Stimulated activated CD4-positive, alpha-beta T cell treated with anti-CD3 and anti-CD28 coated beads, Interleukin-4, amount 100 ng/mL, for 1 hour (primary cell): ENCODE results near the gene EEF1A2.
A peak's percentile ranks its signal among the peaks of the same experiment; 100 is the strongest.

Experiments used
- DNase-seq: peaks from one replicate; pipeline ENCODE4 v3.0.0-alpha.2; 2020

Gene EEF1A2

DNA sequence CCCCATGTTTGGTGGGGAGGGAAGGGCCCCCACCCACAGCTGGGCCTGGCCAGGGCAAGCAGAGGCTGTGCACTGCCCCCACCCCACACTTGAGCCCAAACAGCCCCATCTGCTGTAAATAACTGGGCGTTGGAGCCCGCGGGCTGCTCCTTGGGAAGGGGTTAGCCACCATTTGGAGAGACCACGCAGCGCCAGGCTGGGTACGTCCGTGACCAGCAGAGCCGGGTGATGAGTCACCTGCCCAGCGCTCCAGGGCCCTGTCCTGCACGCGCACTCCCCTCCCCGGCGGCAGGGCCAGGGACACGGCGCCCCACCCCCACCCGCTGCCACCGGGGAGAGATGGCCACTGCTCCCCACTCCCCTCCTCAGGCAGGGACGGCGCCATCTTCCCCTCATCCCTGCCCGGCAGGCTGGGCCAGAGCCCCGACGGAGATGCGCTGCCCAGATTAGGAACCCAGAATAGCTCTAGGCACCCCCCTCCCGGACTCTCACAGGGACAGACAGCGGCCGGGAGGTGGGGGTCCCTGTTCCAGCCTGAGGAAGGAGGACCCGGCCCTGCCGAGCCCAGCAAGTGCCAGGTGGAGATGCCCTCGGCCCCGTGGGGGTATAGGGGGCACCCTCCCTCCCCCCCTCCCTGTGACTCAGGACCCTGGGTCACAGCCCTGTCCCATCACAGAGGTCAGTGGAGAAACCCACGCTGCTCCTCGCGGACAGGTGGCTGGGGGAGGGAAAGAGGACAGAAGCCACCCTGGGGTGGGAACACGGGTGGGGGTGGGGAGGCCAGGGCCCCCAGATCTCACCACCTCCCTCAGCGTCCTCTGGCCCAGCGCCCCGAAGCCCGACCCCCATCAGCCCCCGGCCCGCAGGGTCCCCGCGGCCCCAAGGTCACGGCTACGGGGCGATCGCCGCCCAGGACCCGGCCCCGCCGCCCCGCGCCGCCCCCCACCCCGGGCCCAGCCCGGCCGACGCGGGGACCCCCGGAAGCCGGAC, 642 bp downstream of the EEF1A2 start:
- DNase-seq: no peak

DNA sequence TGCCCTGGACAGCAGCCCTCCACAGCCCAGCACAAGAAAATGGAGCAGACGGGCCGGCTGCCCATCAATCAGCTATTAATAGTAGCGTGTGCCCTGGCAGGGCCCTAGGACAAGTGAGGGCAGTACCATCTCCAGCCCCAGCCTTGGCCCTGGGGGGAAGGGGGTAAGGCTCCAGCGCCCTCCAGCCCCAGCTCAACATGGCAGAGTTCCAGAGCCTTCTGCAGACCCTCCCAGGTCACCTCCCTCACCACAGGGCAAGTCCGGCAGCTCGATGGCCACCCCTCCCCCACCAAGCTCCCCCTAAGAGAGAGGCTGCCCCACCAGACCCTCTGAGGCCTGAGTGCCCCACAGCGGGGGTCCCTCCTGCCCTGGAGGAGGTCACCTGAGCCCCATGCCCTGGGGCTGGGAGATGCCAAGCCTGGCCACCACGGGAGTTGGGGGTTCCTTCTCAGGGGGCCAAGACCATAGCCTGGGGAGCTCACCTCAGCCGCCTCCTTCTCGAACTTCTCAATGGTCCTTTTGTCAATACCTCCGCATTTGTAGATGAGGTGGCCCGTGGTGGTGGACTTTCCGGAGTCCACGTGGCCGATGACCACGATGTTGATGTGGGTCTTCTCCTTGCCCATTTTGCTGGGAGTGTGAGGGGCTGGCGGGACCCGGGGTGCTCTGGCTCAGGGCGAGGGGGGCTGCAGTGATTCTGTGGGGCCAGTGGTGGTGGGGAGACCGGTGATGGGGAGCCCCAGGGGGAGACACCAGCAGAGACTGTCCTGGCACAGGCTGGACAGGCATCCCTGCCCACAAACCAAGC, 1.5 kb downstream of the EEF1A2 start:
- no peak for DNase-seq

GRCh38 chr20:63496596-63497120, 2.2 kb downstream of the EEF1A2 start:
- DNase-seq: no peak

- peak; percentile 81 for DNase-seq
Measured at GRCh38 chr20:63495741-63496595, 2.9 kb downstream of the EEF1A2 start.

GRCh38 chr20:63495167-63495720, 3.6 kb downstream of the EEF1A2 start:
- no peak for DNase-seq

- no peak for DNase-seq
Measured at GRCh38 chr20:63494420-63495166, 4.3 kb downstream of the EEF1A2 start.

- no peak for DNase-seq
Measured at GRCh38 chr20:63494084-63494419, 4.8 kb downstream of the EEF1A2 start.

DNA sequence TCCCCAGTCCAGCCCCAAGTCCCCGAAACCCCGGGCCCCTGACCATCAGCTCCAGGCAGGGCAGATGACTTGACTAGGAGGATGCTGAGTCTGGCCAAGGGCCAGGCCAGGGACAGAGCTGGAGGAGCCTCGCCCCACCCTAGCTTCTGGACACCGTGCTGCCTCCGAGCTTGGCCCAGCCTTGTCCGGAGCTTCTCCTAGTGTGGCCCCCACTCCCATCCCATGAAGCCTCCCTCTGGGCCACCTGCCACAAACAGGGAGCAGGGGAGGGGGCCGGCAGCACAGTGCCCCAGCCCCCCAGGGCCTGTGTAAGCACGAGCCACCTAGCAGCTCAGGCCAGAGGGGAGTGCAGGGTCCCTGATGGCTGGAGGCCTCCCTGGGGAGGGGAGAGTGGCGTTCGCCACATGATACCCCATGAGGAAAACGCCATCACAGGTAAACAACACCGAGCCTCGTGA, 5.3 kb downstream of the EEF1A2 start:
- no peak for DNase-seq

GRCh38 chr20:63492982-63493381, 5.9 kb downstream of the EEF1A2 start:
- DNase-seq: no peak

- DNase-seq: no peak
Measured at GRCh38 chr20:63492518-63492917, 6.4 kb downstream of the EEF1A2 start.

DNA sequence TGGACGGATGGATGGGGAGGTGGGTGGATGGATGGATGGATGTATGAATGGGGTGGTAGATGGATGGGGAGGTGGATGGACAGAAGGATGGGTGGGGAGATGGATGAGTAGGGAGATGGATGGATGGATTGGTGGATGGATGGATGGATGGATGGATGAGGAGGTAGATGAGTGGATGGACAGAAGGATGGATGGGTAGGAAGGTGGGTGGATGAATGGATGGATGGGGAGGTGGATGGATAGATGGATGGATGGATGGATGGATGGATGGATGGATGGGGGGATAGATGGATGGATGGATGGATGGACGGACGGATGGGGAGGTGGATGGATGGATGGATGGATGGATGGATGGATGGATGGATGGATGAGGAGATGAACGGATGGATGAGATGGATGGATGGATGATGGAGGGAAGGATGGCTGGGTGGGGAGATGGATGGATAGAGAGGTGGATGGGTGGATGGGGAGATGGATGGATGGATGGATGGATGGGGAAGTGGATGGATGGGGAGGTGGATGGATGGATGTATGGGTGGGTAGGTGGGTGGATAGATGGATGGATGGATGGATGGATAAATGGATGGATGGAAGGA, 7.2 kb downstream of the EEF1A2 start:
- DNase-seq: no peak

- DNase-seq: no peak
Measured at GRCh38 chr20:63491078-63491477, 7.8 kb downstream of the EEF1A2 start.

DNA sequence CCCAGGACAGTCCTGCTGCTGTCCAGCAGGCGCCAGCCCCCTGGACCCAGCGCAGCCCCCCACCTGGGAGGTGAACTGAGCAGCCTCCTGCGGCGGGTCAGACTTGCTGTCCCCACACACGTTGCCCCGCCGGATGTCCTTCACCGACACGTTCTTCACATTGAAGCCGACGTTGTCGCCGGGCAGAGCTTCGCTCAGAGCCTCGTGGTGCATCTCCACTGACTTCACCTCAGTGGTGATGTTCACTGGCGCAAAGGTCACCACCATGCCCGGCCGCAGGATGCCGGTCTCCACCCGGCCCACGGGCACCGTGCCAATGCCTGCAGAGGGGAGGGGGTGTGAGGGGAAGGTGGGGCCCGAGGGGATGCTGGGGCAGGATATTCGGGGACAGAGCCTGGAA, 8.5 kb downstream of the EEF1A2 start:
- DNase-seq: no peak

- DNase-seq: no peak
Measured at GRCh38 chr20:63488315-63489251, 10.3 kb downstream of the EEF1A2 start.

DNA sequence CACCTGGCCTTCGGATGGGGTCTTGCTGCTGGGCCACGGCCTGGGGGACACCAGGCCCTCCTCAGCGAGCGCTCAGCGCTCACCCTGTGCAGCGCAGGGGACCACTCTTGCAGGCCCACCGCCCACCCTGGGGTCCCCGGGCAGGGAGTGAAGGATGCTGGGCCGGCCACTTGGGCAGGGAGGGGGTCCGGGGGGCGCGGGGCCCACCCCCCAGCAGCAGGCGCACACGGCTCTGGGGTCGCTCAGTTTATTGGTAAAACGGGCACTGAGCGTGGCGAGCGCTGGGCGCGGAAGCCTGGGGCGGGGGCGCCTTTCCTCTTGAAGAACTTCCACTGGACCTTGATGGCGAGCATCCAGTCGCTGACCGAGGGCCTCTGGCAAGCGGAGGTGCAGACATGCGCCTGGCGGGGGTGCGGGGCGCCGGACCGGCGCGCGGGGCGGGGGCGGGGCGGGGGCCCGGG, 11.1 kb downstream of the EEF1A2 start:
- no peak for DNase-seq

DNA sequence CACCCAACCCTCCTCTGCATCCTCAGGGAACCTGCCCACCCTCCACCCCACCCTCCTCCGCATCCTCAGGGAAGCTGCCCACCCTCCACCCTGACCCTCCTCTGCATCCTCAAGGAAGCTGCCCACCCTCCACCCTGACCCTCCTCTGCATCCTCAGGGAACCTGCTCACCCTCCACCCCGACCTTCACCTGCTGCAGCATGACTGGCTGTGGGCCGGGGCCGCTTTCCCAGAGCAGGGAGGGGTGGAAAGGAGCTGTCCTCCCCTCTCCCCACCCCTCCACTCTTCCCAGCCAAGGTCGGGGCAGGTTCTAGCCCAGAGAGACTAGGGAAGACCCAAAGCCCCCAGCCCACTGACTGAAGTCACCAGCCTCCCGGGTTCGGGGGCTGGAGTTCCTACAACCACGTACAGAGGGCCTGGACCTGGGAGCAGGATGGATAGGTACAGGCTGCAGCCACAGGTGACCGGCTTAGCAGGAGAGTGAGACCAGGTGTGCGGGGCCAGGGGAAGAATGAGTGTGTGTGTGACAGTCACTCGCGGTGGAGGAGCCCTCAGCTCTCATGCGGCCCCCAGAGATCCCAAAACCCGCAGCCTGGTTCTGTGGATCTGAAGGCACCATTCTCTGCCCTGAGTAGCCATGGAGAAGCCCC, 11.6 kb downstream of the EEF1A2 start:
- DNase-seq: no peak

DNA sequence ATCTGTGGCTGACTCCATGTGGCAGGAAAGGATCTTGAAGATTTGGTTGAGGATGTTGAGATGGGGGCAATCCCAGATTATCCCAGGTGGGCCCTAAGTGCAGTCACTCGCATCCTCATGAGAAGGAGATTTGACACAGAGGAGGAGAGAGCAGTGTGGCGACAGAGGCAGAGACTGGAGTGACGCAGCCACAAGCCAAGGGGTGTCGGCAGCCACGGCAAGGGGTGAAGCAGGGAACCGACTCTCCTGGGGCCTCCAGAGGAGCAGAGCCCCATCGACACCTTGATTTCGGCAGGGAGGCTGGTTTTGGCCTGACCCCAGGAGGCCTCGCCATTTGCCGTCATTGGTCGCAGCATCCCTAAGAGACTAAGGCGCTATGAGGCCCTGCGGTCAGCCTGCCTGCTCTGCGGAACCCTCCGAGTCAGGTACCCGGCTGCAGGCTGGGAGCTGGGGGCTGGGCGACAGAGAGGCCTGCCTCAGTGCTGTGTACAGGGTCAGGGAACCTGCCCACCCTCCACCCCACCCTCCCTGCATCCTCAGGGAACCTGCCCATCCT, 12.5 kb downstream of the EEF1A2 start:
- no peak for DNase-seq

DNA sequence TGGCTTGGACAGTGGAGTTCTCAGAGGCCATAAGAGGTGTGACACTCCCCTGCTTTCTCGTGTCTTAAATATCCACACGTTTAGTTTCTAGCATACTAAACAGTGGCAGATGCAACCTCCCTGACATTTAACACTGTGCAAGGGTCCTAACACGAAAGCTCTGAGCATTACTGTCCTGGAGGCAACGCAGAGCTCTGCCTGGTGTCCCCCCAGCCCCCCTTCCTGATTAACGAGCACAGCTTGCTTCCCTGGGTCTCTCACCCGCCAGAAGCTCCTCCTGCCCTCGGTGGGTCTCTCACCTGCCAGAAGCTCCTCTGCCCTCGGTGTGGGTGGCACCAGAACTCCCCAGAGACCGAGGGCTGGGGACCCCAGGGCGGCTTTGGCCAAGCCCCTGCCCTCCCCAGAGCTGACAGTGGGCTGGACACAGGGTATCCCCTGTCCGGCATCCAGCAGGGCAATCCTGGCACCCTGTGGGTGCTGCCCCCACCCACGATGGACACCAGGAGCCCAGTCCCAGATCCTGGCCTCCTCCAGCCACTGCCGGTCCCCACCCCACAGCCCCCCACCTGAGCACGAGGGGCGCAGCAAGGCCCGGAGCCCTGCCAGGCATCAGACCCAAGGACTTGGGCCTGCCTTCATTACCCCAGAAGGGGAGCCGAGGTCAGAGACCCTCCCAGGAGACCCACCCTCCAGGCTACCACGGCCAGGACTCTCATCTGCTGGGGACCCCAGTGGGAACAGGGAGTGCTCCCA, 14.1 kb downstream of the EEF1A2 start:
- DNase-seq: no peak
